RKO (cell line): ENCODE results near the gene SLC2A11.
"Not testable (repeated sequence)": the region's sequence is repeated elsewhere in the genome, so short reads cannot be mapped to it uniquely, and the experiment has no call there.

Source experiments
- DNase-seq: peaks from one replicate; pipeline ENCODE4 v3.0.0-alpha.2; 2016; ENCODE audit warnings: low spot score

The SLC2A11 gene

DNA sequence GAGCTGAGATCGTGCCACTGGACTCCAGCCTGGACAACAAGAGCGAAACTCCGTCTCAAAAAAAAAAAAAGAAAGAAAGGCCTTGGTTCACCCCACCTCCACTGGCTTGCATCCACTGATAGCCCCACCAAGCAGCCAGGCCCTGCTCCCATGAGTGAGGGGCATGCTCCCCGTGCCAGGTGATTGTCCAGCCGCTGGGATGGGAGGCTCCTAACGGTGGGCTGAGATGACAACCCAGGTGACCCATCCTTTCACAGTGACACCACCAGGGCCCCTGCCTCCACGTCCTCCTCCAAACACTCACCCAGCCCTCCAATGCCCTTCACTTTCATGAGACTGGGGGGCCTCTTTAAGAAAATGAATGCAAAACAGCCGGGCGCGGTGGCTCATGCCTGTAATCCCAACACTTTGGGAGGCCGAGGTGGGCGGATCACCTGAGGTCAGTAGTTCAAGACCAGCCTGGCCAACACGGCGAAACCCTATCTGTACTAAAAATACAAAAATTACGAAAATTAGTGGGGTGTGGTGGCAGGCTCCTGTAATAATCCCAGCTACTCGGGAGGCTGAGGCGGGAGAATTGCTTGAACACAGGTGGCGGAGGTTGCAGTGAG is 10.3 kb upstream of the SLC2A11 start:
- no peak for DNase-seq

DNA sequence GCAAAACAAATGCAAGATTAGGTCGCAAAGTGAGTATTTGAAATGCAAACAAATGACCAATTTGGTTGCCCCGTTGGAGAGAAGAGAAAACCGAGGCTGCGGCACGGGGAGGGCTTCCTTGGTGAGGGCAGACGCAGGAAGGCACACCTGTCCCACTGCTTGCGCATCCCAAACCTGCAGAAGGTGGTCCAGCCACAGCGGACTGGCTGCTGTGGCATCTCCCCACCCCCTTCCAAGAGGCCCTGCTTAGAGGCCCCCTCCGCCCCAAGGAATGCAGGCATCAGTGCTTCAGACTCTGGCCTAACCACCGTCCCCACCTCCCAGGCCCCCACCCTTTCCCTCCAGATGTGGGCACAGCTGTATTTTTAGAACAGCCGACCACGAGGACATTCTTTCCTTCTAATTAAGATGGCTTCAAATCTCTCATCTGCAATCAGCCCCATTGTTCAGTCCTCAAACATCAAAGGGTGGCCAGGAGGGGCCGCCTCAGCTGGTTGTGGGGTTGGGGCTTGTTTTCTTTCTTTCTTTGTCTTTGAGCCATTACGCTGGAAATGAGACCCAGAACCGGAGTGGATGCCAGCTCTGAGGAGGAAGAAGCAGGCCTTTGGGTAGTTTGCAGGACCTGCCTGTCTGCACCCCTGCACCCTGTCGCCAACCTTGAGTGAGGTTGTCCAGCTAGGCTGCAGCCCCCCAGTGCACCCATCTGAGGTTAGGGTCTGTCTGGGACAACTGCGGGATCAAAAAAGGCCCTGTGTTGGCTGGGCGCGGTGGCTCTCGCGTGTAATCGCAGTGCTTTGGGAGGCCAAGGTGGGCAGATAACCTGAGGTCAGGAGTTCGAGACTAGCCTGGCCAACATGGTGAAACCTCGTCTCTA is 9.4 kb upstream of the SLC2A11 start:
- no peak for DNase-seq

DNA sequence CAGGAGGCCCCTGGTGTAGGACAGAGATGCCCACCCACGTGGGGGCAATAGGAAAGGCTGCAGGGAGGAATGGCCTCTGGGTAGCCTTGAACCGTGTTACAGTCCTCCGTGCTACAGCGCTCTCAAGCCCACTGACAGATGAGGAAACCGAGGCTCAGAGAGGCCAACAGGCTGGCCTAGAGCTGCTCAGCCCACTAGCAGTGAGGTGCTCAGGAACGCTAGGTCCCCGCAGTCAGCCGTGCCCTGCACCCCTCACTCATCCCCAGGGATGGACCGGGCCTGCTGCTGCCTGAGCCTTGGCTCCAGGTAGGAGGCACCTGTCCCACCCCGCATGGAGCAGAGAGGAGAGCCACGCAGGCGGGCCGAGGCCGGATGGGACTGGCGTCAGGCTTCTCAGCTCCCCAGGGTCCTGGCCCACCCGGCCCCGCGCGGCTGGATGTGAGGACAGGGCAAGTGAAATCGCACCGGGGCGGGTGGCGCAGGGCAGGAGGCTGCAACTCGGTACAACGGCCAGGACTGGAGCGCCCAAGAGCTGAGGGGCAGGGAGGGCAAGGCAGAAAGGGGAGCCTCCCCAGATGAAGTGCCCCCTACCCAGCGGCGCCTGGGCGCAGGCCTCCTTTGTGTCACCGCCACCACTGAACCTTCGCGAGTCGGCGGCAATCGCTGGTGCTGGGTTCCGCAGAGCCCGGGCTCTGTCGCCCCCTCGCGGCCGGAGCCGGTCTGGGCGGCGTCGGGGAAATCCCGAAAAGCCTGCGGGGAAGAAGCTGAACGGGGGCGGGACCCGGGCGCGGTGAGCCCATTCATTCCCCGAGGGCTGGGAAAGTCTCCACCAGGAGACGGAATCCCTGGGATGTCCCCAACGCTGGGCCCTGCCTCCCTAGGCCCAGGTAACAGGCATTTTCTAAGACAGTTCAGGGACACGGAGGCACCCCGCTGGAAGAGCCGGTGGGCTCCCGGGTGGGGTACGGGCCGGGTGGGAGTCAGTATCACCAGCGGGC is 8.4 kb upstream of the SLC2A11 start:
- peak; percentile 77 for DNase-seq

DNA sequence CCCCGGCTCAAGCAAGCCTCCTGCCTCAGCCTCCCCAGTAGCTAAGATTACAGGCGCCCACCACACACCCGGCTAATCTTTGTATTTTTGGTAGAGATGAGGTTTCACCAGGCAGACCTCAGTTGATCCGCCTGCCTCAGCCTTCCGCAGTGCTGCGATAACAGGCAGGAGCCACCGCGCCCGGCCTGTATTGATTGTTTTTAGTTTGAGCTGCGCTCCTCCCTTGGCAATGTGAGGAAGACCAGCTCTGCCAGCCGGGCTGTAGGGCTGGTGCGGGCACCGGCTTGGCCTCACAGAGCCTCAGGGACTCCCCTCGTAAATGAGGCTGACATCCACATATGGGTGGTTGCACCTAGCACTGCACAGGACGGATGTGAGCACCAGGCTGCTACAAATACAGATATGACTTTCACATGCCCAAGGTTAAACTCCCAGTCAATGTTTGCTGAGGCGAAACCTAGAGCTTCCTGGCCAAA is 7.5 kb upstream of the SLC2A11 start:
- DNase-seq: no peak

DNA sequence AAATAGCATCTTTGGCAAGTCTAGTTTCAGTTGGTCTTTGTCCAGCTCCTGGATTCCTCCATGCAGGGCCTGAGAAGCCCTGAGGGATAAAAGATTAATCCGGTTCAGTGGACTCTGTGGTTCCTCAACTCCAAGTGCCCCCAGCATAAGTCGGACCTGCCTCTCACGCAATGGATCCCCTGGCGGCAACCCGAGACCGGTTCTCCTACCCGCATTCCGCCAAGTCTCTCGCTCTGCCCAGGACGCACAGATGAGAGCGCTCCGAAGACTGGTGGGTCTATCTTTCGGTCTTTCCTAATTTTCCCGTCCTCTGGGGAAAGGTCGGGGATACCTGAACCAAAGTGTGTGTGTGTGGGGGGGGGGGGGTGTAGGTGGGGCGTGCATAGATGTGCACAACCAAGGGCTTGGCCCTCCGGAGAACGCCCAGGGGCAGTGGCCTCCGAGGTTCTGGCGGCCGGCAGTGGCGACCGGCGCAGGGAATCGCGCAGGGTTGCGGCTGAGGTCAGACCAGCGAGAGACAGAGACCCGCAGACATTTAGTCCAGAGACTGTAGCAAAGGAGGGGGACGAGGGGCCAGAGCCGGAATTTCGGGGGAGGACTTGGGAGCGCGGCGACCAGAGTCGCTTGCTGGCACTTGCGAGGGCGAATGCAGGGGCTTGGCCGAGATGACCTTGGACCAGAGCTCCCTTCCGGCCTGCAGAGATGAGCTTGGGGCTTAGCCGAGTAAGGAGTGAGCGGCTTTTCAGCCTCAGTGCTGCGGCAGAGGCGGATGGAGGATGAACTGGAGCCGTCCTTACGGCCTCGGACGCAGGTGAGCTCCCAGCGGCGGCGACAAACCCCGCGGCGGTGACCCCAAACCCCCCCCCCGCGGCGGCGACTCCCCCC is 712 bp upstream of the SLC2A11 start:
- peak; percentile 55 for DNase-seq

DNA sequence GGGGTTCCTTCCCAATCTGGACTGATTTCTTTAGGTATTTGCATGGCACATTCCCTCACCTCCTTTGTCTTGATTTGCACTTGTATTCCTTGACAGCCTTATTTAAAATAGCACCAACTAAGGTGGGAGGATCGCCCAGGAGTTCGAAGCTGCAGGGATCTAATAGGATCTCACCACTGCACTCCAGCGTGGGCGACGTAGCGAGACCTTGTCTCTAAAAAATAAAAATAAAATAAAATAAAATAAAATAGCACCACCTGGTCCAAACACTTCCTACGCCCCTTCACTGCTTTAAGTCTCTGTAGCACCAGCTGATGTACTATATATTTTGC is 775 bp downstream of the SLC2A11 start:
- no peak for DNase-seq

DNA sequence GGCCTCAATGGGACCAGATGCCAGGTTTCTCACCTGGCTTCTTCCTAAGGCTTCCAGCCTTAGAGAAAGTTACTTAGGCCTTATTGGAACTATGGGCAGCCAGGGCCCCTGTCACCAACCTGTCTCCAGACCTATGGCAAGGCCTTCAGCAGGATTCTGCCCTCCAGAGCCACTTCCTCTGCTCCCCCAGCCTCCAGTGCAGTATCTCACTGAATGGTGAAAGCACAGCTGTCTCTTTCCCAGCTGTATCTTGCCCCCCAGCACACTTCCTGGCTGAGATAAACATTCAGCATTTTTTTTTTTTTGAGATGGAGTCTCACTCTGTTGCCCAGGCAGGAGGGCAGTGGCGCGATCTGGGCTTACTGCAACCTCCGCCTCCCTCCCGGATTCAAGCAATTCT is 1.5 kb downstream of the SLC2A11 start:
- no peak for DNase-seq

DNA sequence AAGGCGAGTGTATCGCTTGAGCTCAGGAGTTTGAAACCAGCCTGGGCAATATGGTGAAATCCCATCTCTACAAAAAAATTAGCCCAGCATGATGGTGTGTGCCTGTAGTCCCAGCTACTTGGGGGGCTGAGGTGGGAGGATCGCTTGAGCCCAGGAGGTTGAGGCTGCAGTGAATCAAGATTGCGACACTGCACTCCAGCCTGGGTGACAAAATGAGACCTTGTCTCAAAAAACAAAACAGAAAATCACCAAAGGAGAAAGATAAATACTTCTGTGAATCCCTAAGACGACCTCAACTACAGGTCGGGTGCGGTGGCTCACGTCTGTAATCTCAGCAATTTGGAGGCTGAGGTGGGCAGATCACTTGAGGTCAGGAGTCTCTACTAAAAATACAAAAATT is 2.5 kb downstream of the SLC2A11 start:
- DNase-seq: not testable (repeated sequence)

DNA sequence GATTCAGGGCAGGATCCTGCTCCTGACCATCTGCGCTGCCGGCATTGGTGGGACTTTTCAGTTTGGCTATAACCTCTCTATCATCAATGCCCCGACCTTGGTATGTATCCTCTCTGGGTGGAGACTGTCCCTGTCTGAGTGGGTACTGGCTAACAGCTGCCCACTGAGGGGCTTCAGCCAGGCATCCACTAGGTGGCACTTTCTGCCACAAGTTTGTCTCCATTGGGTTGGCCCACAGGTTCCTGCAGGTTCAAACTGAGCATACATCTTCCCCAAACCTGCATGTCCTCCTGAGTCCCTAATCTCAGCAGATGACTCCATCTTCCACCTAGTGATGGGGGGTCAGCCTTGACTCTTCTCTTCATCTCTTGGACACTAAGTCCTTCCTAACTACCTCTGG is 4.4 kb downstream of the SLC2A11 start:
- DNase-seq: peak; percentile 63

DNA sequence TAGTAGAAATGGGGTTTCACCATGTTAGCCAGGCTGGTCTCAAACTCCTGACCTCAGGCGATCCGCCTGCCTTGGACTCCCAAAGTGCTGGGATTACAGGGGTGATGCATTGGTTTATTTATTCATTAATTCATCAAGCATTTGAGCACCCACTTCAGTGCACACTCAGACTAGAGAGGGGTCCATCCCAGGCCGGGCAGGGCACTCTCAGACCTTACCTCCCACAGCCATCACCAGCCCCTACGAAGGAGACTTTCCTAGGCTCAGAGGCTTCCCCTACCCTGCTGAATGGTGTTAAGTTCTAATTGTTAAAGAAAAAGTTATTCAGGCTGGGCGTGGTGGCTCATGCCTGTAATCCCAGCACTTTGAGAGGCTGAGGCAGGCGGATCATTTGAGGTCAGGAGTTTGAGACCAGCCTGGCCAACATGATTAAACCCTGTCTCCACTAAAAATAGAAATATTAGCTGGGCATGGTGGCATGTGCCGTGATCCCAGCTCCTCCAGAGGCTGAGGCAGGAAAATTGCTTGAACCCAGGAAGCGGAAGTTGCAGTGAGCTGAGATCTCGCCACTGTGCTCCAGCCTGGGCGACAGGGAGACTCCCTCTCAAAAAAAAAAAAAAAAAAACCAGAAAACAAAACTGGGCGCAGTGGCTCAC is 7.0 kb downstream of the SLC2A11 start:
- DNase-seq: not testable (repeated sequence)

DNA sequence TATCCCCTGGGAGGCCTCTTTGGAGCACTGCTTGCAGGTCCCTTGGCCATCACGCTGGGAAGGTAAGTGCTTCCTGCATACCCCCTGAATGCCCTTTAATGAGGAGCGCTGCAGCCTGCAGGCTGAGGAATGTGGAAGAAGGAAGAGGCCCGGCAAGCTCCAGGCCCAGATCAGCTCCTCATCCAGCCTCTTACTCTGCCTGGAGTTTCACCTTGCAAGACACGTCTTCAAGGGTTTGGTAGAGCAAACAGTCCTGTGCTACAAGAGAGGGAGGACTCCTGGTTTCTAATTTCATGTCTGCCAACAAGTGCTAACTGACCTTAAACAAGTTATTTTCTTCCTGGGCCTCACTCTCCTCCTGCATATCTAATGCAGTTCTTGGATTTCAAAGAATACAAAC is 10.9 kb downstream of the SLC2A11 start:
- DNase-seq: no peak

DNA sequence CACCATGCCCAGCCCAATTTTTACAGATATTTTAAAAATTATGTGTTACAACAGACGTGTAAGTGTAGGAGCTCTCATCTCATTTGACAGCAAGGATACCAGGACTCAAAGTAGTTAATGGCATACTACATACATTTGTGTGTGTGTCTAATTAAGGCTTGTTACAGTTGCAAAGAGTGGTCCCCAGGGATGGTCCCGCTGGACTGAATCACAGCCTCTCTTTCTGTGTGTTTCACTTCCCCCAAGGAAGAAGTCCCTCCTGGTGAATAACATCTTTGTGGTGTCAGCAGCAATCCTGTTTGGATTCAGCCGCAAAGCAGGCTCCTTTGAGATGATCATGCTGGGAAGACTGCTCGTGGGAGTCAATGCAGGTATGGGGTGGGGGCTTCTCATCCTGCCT is 17.2 kb downstream of the SLC2A11 start:
- no peak for DNase-seq

DNA sequence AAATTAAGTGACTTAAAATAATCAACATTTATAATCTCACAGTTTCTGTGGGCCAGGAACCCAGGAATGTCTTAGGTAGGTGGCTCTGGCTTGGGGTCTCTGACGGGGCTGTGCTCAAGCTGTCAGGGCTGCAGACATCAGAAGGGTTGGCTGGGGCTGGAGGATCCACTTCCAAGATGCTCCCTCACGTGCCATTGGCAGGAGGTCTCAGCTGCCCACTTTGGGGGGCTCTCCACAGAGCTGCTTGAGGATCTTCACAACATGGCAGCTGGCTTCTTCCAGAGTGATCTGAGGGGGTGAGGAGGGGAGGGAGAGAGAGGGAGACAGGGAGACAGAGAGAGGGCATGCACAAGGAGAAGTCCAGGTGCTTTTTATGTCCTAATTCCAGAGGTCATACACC is 18.1 kb downstream of the SLC2A11 start:
- no peak for DNase-seq

DNA sequence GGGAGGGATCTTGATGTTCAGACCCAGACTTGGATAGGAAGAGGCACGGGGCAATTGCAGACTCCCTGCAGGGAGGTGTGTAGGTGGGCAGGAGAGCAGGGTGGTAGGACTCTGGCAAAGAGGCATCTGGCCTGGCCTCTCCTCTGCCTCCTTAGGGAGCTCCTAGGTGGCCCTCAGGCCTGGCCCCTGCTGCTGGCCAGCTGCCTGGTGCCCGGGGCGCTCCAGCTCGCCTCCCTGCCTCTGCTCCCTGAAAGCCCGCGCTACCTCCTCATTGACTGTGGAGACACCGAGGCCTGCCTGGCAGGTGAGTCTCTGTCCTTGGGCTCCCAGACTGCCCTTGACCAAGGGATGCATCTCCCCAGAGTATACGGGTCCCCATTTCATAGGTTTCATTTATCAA is 19.9 kb downstream of the SLC2A11 start:
- DNase-seq: no peak

DNA sequence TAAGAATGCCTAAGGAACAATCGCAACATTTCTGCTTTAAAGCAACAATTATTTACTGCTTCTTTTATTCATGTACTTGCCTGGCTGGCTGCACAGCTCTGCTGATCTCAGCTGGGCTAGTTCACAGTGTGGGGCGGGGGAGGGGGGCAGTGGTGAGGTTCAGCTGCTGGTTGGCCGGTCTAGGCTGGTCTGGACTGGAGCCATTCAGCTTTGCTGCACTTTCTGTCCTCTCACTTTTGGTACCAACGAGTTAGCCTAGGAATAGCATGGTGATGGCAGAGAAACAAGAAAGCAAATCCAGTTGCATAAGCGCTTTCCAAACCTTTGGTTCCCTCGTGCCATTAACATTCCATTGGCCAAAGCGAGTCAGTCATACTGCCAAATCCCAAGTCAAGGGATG is 20.5 kb downstream of the SLC2A11 start:
- no peak for DNase-seq

DNA sequence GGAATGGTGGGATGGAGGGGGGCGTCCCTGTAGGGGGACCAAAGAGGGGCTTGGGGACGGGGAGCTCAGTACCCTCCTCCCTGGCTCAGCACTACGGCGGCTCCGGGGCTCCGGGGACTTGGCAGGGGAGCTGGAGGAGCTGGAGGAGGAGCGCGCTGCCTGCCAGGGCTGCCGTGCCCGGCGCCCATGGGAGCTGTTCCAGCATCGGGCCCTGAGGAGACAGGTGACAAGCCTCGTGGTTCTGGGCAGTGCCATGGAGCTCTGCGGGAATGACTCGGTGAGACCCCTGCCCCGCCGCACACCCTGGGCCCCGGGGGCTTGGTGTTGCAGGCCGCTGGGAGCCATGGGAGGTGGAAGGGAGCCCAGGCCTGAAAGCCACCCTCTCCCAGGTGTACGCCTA is 24.7 kb downstream of the SLC2A11 start:
- DNase-seq: no peak

DNA sequence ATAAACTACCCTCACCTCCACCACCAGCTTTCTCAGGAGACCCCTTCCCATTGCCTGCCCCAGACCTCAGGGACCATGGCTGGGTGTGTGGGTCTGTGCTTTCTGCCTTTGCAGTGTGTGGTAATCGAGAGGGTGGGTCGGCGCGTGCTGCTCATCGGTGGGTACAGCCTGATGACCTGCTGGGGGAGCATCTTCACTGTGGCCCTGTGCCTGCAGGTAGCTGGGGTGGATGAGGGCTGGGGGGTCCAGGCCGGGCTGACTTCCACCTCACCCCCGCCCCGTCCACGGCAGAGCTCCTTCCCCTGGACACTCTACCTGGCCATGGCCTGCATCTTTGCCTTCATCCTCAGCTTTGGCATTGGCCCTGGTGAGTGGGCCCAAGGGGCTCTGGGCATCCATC is 26.0 kb downstream of the SLC2A11 start:
- no peak for DNase-seq

DNA sequence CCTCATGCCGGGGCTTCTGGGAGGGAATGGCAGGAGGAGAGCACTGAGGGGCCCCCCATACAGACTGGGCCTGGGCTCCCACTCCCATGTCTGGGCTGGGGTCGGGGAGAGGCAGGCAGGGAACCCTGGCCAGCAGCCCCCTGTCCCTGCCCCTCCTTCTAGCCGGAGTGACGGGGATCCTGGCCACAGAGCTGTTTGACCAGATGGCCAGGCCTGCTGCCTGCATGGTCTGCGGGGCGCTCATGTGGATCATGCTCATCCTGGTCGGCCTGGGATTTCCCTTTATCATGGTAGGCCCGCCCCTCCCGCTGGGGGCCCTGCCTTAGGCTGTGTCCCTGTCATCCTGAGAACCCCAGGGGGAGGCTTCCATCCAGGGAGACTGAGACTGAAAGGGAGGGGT is 26.5 kb downstream of the SLC2A11 start:
- DNase-seq: no peak

DNA sequence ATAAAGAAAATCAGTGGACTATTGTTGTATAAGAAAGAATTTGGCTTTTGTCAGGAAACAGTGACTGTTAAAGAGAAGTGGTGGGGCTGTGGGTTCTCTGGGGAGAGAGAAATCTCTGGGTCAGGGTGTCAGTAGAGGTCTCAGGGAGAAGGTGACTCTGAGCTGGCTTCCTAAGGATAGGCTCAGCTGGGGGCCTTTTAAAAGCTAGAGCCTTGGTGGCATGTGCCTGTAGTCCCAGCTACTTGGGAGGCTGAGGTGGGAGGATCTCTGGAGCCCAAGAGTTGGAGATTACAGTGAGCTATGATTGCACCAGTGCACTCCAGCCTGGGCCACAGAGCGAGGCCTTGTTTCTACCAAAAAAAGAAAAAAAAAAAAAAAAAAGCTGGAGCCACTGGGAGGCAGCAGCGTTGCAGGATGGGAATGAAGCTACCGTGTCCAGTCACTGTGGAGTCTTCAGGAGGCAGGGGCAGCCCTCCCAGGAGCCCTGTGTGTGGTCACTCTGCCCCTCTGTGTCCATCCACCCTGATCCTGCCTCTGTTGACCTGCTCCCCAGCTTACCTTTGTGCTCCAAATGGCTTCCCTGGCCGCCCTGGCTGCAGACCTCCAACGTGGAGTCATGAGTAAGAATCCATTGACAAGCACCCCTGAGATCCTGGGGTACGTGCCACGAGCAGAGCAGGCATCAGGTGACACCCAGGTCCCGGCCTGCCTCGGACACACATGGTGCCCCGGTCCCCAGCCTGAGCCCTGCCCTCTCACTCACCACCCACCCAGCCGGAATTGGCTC is 31.1 kb downstream of the SLC2A11 start:
- no peak for DNase-seq

DNA sequence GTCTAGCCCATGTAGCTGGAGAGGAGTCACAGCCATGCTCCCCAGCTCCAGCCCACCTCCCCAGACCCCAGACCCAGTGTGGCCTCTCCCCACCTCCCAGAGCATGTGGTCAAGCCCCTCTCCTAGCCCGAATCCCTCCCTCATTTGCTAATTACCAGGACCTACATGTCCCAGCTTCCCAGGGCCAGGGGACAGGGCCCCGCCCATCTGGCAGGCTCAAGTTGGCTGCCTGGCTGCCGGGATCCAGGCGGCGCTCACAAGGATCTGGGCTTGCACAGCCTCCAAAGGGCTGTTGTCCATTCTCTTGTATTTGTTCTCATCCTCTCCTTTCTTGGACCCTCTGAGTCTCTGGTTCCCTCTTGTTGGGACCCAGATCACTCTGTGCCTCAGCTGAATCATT is 31.9 kb downstream of the SLC2A11 start:
- no peak for DNase-seq
